Ovary (tissue), 9 donors: ENCODE measurements around the gene FNDC8. TPM values are rescaled to one million over a fixed set of nuclear protein-coding genes. Genes with fewer than 3 reads are reported as not detected.

Experiments used
- polyA plus RNA-seq, 2 donors: library from polyadenylated mRNA; stranded (reverse); fragments of 200-250 nt in 1 of 2; fragments of 350-450 nt in 1 of 2; fragmentation: Illumina TruSeq in 1 of 2; extraction: RNeasy Lipid Tissue Mini Kit (QIAGEN cat#74804) in 1 of 2; gene quantifications; one replicate each; pipeline ENCODE4 v1.2.3, GENCODE V29; 2013 to 2014
- small RNA-seq: library from RNA; depleted of rRNA; stranded (forward); fragments of <200 nt; gene quantifications from one replicate; pipeline ENCODE3, GENCODE V24; 2016
- total RNA-seq, 7 donors: library from RNA; depleted of rRNA in 2 of 7; stranded (reverse); fragments of >200 nt in 2 of 7; fragmentation: NEBNext Ultra II Directional in 3 of 7; extraction: Animal tissue kit (Norgen Biotek cat#: 25700) in 3 of 7; gene quantifications; one replicate each; pipeline versions ENCODE4 v1.1.0 to v1.2.4, GENCODE V29; 2016 to 2023
- donor health status: DM: no; HTN: no; CAD: no; lungs with moderate emphysema.
- donor health status: DM: no; HTN: no; CAD: no.
- donor health status: Bipolar disorder and iron deficiency.
- donor health status: DM: yes; HTN: yes; CAD: no.
- donor health status: DM: no; HTN: no; CAD: no.
- donor health status: DM: yes; HTN: yes; CAD: no.

FNDC8 gene
- total and polyA plus RNA-seq, 9 donors = not detected

Small RNA genes lying within 50 kb of the gene (small RNA-seq; reads per million reads assigned to genes)
- gene AC004223.1 (not detected), gene RNU6-840P (not detected)

Other genes starting within 250 kb of the FNDC8 start
- gene CCT6B, start 160.2 kb upstream of the FNDC8 start, total RNA-seq = 1 to 10 TPM; 2.6 to 5.8 (median 3.9) TPM
- gene CCT6B, start 160.2 kb upstream of the FNDC8 start, polyA plus RNA-seq = 1 to 10 TPM; 1.7 TPM
- 10 to 100 TPM; 13.2 to 23.1 (median 19.0) TPM for gene ZNF830, start 160.1 kb upstream of the FNDC8 start, total RNA-seq
- 10 to 100 TPM; 15.6 to 29.0 TPM for gene ZNF830, start 160.1 kb upstream of the FNDC8 start, polyA plus RNA-seq
- gene LIG3, start 141.1 kb upstream of the FNDC8 start, total RNA-seq = 10 to 100 TPM; 21.0 to 63.2 (median 52.0) TPM
- 10 to 100 TPM; 10.9 to 33.1 TPM for gene LIG3, start 141.1 kb upstream of the FNDC8 start, polyA plus RNA-seq
- 10 to 100 TPM; 10.4 to 23.9 (median 18.8) TPM for gene RFFL, start 57.9 kb upstream of the FNDC8 start, total RNA-seq
- gene RFFL, start 57.9 kb upstream of the FNDC8 start, polyA plus RNA-seq = 1 to 10 TPM; 6.3 to 9.8 TPM
- 10 to 100 TPM in 5 of 7 donors, 1 to 10 TPM in 2; 7.3 to 16.7 (median 11.5) TPM for gene RAD51D, start 1.8 kb upstream of the FNDC8 start, total RNA-seq
- 1 to 10 TPM; 7.5 to 9.3 TPM for gene RAD51D, start 1.8 kb upstream of the FNDC8 start, polyA plus RNA-seq
- gene NLE1, start 20.7 kb downstream of the FNDC8 start, total RNA-seq = 10 to 100 TPM; 11.7 to 26.5 (median 22.2) TPM
- 10 to 100 TPM; 10.6 to 12.2 TPM for gene NLE1, start 20.7 kb downstream of the FNDC8 start, polyA plus RNA-seq
- under 1 TPM in 3 of 7 donors, not detected in 4; 0.05 to 0.10 (median 0.05) TPM for gene UNC45B, start 26.2 kb downstream of the FNDC8 start, total RNA-seq
- under 1 TPM; 0.05 to 0.10 TPM for gene UNC45B, start 26.2 kb downstream of the FNDC8 start, polyA plus RNA-seq
- not detected for gene SLC35G3, start 72.8 kb downstream of the FNDC8 start, total RNA-seq
- gene SLC35G3, start 72.8 kb downstream of the FNDC8 start, polyA plus RNA-seq = not detected
- gene SLFN5, start 121.5 kb downstream of the FNDC8 start, total RNA-seq = 10 to 100 TPM in 6 of 7 donors, 1 to 10 TPM in 1; 8.7 to 22.7 (median 17.9) TPM
- gene SLFN5, start 121.5 kb downstream of the FNDC8 start, polyA plus RNA-seq = 10 to 100 TPM in 1 of 2 donors, 1 to 10 TPM in 1; 4.5 to 19.7 TPM